ENCODE results near the gene RNF187.

RNF187 gene

GRCh38 chr1:228487336-228488124, at the start of gene RNF187:
TSS of gene RNF187 (plus strand) at chr1:228487382.
- Mint-ChIP-seq H3K9me3 (no peaks in the 10 kb centered on the region), H3K27ac (peak within 1 kb of the TSS; percentile 100), H3K4me3 (peak within 1 kb of the TSS; percentile 98), H3K27me3 (ENCODE audit: low read depth) (no peaks in the 10 kb centered on the region), H3K4me1 (ENCODE audit: low read depth) (peaks cover 37% of the 10 kb centered on the region), H3K36me3 (ENCODE audit: low read depth) (peaks cover 34% of the 10 kb centered on the region)
- peak; percentile 34 for DNase-seq (ENCODE audit: low spot score)

- H3K9me3 Mint-ChIP-seq, result no peaks in the 10 kb centered on the region
- no peak overlapping the region for H3K4me3 Mint-ChIP-seq
- H3K27ac Mint-ChIP-seq, result no peak overlapping the region
- H3K27me3 Mint-ChIP-seq (ENCODE audit: low read depth), result peaks cover 27% of the 10 kb centered on the region
- H3K4me1 Mint-ChIP-seq (ENCODE audit: low read depth), result peaks cover 10% of the 10 kb centered on the region
- no peaks in the 10 kb centered on the region for H3K36me3 Mint-ChIP-seq (ENCODE audit: low read depth)
- no peak for DNase-seq (ENCODE audit: low spot score)
These were observed 49.7 kb upstream of the RNF187 start for GRCh38 chr1:228437424-228437962.

GRCh38 chr1:228438266-228438665, 48.9 kb upstream of the RNF187 start:
- peak overlapping the region; percentile 15 for H3K4me3 Mint-ChIP-seq
- H3K9me3 Mint-ChIP-seq, result no peaks in the 10 kb centered on the region
- H3K27ac Mint-ChIP-seq, result no peak overlapping the region
- peaks cover 26% of the 10 kb centered on the region for H3K27me3 Mint-ChIP-seq (ENCODE audit: low read depth)
- DNase-seq (ENCODE audit: low spot score), result no peak
- peaks cover 10% of the 10 kb centered on the region for H3K4me1 Mint-ChIP-seq (ENCODE audit: low read depth)
- no peaks in the 10 kb centered on the region for H3K36me3 Mint-ChIP-seq (ENCODE audit: low read depth)

- Mint-ChIP-seq H3K4me1 (ENCODE audit: low read depth) (peaks cover 19% of the 10 kb centered on the region), H3K36me3 (ENCODE audit: low read depth) (no peaks in the 10 kb centered on the region), H3K27me3 (ENCODE audit: low read depth) (peaks cover 39% of the 10 kb centered on the region), H3K4me3 (no peak overlapping the region), H3K27ac (no peak overlapping the region), H3K9me3 (no peaks in the 10 kb centered on the region)
- DNase-seq (ENCODE audit: low spot score), result no peak
These were observed 46.3 kb upstream of the RNF187 start for GRCh38 chr1:228440761-228441500.

GRCh38 chr1:228443395-228443794, 43.8 kb upstream of the RNF187 start:
- no peak for DNase-seq (ENCODE audit: low spot score)
- Mint-ChIP-seq H3K4me1 (ENCODE audit: low read depth) (peaks cover 15% of the 10 kb centered on the region), H3K27ac (no peak overlapping the region), H3K9me3 (no peaks in the 10 kb centered on the region), H3K27me3 (ENCODE audit: low read depth) (peaks cover 49% of the 10 kb centered on the region), H3K4me3 (no peak overlapping the region), H3K36me3 (ENCODE audit: low read depth) (no peaks in the 10 kb centered on the region)

- peaks cover 10% of the 10 kb centered on the region for H3K4me1 Mint-ChIP-seq (ENCODE audit: low read depth)
- H3K27me3 Mint-ChIP-seq (ENCODE audit: low read depth), result peaks cover 48% of the 10 kb centered on the region
- H3K27ac Mint-ChIP-seq, result peak overlapping the region; percentile 11
- no peak for DNase-seq (ENCODE audit: low spot score)
- no peaks in the 10 kb centered on the region for H3K9me3 Mint-ChIP-seq
- no peaks in the 10 kb centered on the region for H3K36me3 Mint-ChIP-seq (ENCODE audit: low read depth)
- H3K4me3 Mint-ChIP-seq, result peak overlapping the region; percentile 77
These were observed 41.7 kb upstream of the RNF187 start for GRCh38 chr1:228445490-228445842.

- Mint-ChIP-seq H3K27ac (peak overlapping the region; percentile 11), H3K27me3 (ENCODE audit: low read depth) (peaks cover 44% of the 10 kb centered on the region)
These were observed 41.1 kb upstream of the RNF187 start for GRCh38 chr1:228445843-228446650.

GRCh38 chr1:228446852-228447251, 40.3 kb upstream of the RNF187 start:
- no peak overlapping the region for H3K4me3 Mint-ChIP-seq

More at GRCh38 chr1:228445843-228446650, 41.1 kb upstream of the RNF187 start:
- peak; percentile 44 for DNase-seq (ENCODE audit: low spot score)
- H3K4me1 Mint-ChIP-seq (ENCODE audit: low read depth), result peaks cover 10% of the 10 kb centered on the region
- peak overlapping the region; percentile 77 for H3K4me3 Mint-ChIP-seq
- H3K9me3 Mint-ChIP-seq, result no peaks in the 10 kb centered on the region
- H3K36me3 Mint-ChIP-seq (ENCODE audit: low read depth), result no peaks in the 10 kb centered on the region

GRCh38 chr1:228448372-228448771, 38.8 kb upstream of the RNF187 start:
- peaks cover 3% of the 10 kb centered on the region for H3K36me3 Mint-ChIP-seq (ENCODE audit: low read depth)
- H3K9me3 Mint-ChIP-seq, result no peaks in the 10 kb centered on the region
- H3K4me3 Mint-ChIP-seq, result no peak overlapping the region
- H3K4me1 Mint-ChIP-seq (ENCODE audit: low read depth), result peaks cover 14% of the 10 kb centered on the region
- no peak overlapping the region for H3K27ac Mint-ChIP-seq
- DNase-seq (ENCODE audit: low spot score), result no peak
- H3K27me3 Mint-ChIP-seq (ENCODE audit: low read depth), result peaks cover 35% of the 10 kb centered on the region

More at GRCh38 chr1:228446852-228447251, 40.3 kb upstream of the RNF187 start:
- no peak for DNase-seq (ENCODE audit: low spot score)
- no peak overlapping the region for H3K27ac Mint-ChIP-seq
- H3K4me1 Mint-ChIP-seq (ENCODE audit: low read depth), result peaks cover 10% of the 10 kb centered on the region
- H3K36me3 Mint-ChIP-seq (ENCODE audit: low read depth), result no peaks in the 10 kb centered on the region
- no peaks in the 10 kb centered on the region for H3K9me3 Mint-ChIP-seq
- H3K27me3 Mint-ChIP-seq (ENCODE audit: low read depth), result peaks cover 41% of the 10 kb centered on the region

GRCh38 chr1:228450200-228450599, 37.0 kb upstream of the RNF187 start:
- Mint-ChIP-seq H3K36me3 (ENCODE audit: low read depth) (peaks cover 10% of the 10 kb centered on the region), H3K4me1 (ENCODE audit: low read depth) (peaks cover 20% of the 10 kb centered on the region), H3K27me3 (ENCODE audit: low read depth) (peaks cover 21% of the 10 kb centered on the region), H3K27ac (no peak overlapping the region), H3K4me3 (no peak overlapping the region), H3K9me3 (no peaks in the 10 kb centered on the region)
- DNase-seq (ENCODE audit: low spot score), result no peak

- no peak for DNase-seq (ENCODE audit: low spot score)
- no peaks in the 10 kb centered on the region for H3K9me3 Mint-ChIP-seq
- peak overlapping the region; percentile 2 for H3K27ac Mint-ChIP-seq
- H3K36me3 Mint-ChIP-seq (ENCODE audit: low read depth), result peaks cover 12% of the 10 kb centered on the region
- H3K4me3 Mint-ChIP-seq, result no peak overlapping the region
- peaks cover 23% of the 10 kb centered on the region for H3K4me1 Mint-ChIP-seq (ENCODE audit: low read depth)
- H3K27me3 Mint-ChIP-seq (ENCODE audit: low read depth), result peaks cover 8% of the 10 kb centered on the region
These were observed 34.8 kb upstream of the RNF187 start for GRCh38 chr1:228452194-228453021.

- Mint-ChIP-seq H3K27ac (no peak overlapping the region), H3K27me3 (ENCODE audit: low read depth) (peaks cover 4% of the 10 kb centered on the region), H3K36me3 (ENCODE audit: low read depth) (peaks cover 12% of the 10 kb centered on the region), H3K4me3 (no peak overlapping the region), H3K9me3 (no peaks in the 10 kb centered on the region), H3K4me1 (ENCODE audit: low read depth) (peaks cover 23% of the 10 kb centered on the region)
- DNase-seq (ENCODE audit: low spot score), result no peak
These were observed 34.1 kb upstream of the RNF187 start for GRCh38 chr1:228453022-228453560.

GRCh38 chr1:228453614-228454013, 33.6 kb upstream of the RNF187 start:
- Mint-ChIP-seq H3K36me3 (ENCODE audit: low read depth) (peaks cover 14% of the 10 kb centered on the region), H3K27me3 (ENCODE audit: low read depth) (peaks cover 2% of the 10 kb centered on the region), H3K9me3 (no peaks in the 10 kb centered on the region), H3K27ac (no peak overlapping the region), H3K4me3 (no peak overlapping the region), H3K4me1 (ENCODE audit: low read depth) (peaks cover 26% of the 10 kb centered on the region)
- DNase-seq (ENCODE audit: low spot score), result no peak

Data from T-helper 2 cell treated with Interferon-gamma antibody and Interleukin-4, amounts not matched to agents 5 μg/mL and 100 μg/mL, for 36 hours (primary cell).